Left renal pelvis (tissue), 4 donors: ENCODE data around the gene KLF4. TPM values are rescaled to one million over a fixed set of nuclear protein-coding genes. Genes with fewer than 3 reads are reported as not detected.

ENCODE experiments used
- DNase-seq, 4 donors: peaks; one replicate each; pipeline ENCODE4 v3.0.0-alpha.2; 2013; ENCODE audit warnings: low read depth in 4 of 4, low spot score in 3 of 4
- polyA plus RNA-seq, 4 donors: library from polyadenylated mRNA; unstranded; fragments of 120-200 nt; gene quantifications; one replicate each; pipeline ENCODE4 v1.2.1, GENCODE V29; 2013; ENCODE audit not compliant: insufficient read length in 4 of 4

Gene KLF4
- polyA plus RNA-seq, 4 donors: 6.0 to 127 (median 8.8) TPM

DNA sequence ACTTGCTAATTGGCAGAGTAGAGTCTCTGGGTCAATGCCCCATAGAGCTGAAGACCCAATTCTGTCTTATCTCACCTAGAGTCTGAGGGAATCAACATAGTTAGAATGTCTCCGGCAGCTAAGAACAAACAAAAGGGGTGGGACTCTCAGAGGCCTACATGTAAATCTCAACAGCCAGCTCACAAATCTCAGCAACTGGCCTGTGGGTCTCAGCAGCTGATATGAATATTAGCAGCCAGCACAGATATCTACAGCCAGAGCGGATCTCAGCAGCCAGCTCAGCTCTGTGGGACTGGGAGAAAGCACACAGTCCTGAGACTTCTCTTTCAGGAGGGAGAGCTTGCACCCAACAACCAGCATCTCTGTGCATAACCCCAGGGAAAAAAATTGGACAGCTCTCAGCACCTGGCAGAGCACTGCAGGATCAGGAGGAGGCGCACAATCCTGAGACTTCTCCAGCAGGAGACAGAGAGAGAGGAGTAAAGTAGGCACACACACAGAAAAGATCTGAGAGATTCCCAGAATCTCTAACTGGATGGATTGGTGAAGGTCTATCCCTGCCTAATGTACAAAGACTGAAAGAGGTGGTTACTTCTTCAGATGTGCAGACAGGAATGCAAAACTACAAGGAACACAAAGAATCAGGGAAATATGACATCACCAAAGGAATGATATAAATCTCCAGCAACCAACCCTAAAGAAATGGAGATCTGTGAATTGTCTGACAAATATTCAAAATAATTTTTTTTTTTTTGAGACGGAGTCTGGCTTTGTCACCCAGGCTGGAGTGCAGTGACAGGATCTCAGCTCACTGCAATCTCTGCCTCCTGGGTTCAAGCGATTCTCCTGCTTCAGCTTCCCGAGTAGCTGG lies 29.2 kb downstream of the KLF4 start:
- DNase-seq: no peak

GRCh38 chr9:107455425-107456135 lies 34.0 kb downstream of the KLF4 start:
- DNase-seq: no peak

GRCh38 chr9:107453479-107453878 lies 36.1 kb downstream of the KLF4 start:
- DNase-seq: no peak

GRCh38 chr9:107447834-107448233 lies 41.7 kb downstream of the KLF4 start:
- no peak for DNase-seq

DNA sequence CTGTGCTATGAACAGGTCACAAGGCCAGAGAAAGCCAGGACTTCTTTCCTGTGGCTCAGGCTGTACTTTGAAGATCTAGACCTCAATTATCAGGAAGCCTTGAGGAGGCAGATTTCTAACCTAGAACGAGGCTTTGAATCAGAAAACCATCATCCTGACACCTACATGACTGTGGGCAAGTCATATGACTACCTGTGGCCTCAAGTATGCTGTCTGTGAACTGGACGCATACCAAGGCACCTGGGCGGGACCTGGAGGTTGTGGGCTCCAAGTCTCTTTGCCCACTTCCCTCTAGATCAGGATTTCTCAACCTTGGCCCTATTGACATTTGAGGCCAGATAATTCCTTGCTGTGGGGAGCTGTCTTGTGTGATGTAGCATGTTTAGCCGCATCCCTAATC lies 42.5 kb downstream of the KLF4 start:
- no peak for DNase-seq

DNA sequence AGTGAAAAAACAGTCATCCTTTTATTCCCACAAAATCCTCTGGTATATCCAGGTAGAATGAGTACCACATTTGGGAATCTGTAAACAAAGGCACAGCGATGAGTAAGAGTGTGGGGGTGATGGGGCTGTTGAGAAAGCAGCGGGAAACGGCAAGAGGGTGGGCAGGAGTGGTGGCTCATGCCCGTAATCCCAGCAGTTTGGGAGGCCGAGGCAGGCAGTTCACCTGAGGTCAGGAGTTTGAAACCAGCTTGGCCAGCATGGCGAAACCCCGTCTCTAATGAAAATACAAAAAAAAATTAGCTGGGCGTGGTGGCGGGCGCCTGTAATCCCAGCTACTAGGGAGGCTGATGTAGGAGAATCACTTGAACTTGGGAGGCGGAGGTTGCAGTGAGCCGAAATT lies 43.1 kb downstream of the KLF4 start:
- DNase-seq: no peak

DNA sequence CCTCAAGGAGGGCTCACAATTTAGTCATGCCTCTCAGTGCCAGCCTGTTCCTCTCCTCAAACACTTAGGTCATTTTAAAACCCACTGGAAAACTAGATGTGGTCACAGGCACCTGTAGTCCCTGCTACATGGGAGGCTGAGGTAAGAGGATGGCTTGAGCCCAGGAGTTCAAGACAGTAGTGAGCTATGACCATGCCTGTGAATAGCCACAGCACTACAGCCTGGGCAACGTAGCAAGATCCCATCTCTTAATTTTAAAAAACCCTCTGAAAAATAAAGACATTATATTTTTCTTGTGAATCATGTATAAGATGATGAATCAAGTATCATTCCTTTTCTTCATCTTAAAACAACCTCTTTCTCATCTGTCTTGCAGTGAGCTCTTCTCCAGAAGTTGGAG lies 45.8 kb downstream of the KLF4 start:
- DNase-seq: no peak

DNA sequence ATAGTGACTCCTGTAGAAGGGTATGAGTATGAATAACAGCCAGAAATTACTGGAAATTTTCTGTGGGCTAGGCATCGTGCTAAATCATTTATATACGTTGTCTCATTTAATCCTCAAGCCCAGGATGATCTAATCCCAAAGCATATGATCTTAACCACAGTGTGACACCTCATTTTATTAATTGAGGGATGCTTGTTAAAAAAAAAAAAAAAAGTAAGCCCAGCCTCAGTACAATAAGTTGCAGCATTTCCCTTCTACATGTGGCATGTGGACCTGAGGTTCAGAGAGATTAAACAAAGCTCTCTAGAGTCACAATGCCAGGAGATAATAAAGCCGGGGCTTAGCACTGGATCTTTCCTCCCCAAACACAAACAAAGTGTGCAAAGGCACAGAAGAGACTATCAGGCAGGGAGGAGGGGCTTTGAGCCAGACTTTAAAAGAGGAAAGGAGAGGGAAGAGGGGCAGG lies 49.5 kb downstream of the KLF4 start:
- no peak for DNase-seq

DNA sequence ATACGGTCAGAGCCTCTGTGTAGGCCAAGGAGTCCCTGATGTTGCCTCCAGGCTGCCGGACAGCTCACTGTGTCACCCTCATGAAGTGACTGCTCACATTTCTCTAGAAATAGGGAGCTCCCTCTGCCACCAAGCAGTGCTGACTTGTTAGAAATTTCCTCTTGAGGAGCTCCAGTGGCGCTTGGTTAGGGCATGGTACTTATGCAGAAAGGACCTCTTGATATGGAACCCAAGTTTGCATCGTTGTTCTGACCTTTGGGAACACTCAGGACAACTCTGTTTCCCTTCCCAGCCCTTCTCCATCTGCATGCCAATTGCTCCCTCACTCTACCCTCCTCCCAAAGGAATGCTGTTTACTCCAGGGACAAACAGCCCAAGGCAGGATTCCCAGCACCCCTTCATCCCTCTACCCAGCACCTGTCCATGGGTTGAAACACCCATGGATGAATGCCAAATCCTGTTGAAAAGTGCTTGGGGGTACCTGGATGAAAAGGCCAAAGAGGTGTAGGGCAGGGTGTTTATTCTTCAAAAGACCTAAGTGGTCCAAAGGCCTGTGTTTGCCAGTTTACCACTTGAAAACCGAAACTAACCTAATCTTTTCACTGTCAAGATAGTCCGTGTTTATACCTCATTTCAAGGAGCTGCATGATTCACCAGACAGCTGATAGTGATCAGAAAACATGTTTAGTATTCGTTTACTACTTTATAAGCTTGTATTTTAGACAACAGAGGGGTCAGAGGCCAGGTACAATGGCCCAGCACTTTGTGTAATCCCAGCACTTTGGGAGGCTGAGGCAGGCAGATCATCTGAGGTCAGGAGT lies 51.1 kb downstream of the KLF4 start:
- no peak for DNase-seq

DNA sequence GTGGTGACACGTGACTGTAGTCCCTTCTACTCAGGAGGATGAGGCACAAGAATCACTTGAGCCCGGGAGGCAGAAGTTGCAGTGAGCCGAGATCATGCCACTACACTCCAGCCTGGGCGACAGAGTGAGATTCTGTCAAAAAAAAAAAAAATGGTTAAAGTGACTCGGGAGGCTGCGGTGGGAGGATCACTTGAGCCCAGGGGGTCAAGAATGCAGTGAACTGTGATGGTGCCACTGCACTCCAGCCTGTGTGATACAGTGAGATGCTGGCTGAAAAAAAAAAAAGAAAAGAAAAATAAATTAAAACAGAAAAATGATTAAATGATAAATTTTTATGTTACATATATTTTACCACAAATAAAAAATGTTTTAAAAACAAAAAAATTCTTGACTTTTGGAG lies 51.9 kb downstream of the KLF4 start:
- no peak for DNase-seq

GRCh38 chr9:107435415-107435814 lies 54.2 kb downstream of the KLF4 start:
- DNase-seq: no peak

Other genes with a start within 250 kb of the KLF4 start
- 100 to 1,000 TPM; 120 to 164 (median 142) TPM for gene RAD23B, start 206.5 kb downstream of the KLF4 start, polyA plus RNA-seq